Mucosa of descending colon (tissue), 3 donors: ENCODE measurements around the gene RBBP5. TPM values are rescaled to one million over a fixed set of nuclear protein-coding genes. Genes with fewer than 3 reads are reported as not detected.

ENCODE experiments used
- ATAC-seq: fragments of 200-7000 bp; cut with Tn5 transposase; one replicate; pipeline ENCODE4 v1.9.1; 2020; ENCODE audit warnings: mild to moderate bottlenecking, moderate library complexity
- DNase-seq, 3 donors: peaks; one replicate each; pipeline ENCODE4 v3.0.0-alpha.2; 2020
- H3K36me3 ChIP-seq: fragments of 200-600 bp; one replicate; pipeline ENCODE4 v1.8.0; 2021; ENCODE audit warnings: low read depth, mild to moderate bottlenecking
- H3K4me1 ChIP-seq: fragments of 200-600 bp; one replicate; pipeline ENCODE4 v1.8.0; 2021; ENCODE audit warnings: low read depth, mild to moderate bottlenecking
- H3K4me3 ChIP-seq: fragments of 200-600 bp; one replicate; pipeline ENCODE4 v1.8.0; 2021; ENCODE audit warnings: mild to moderate bottlenecking
- H3K9me3 ChIP-seq: fragments of 200-600 bp; one replicate; pipeline ENCODE4 v1.8.0; 2021; ENCODE audit warnings: mild to moderate bottlenecking
- CTCF ChIP-seq: fragments of 200-600 bp; IDR thresholded peaks from one replicate; pipeline ENCODE4 v1.8.0; 2022; ENCODE audit warnings: antibody characterized with exemption, mild to moderate bottlenecking
- intact Hi-C, 2 donors: fragments of 100-400 bp; cut with DNase I in 1 of 2; cut with micrococcal nuclease in 1 of 2; formaldehyde crosslinking; loops; one replicate each; pipeline versions ENCODE4 v1.11.0 to v1.11.1; 2022; cut with DNase I, micrococcal nuclease
- total RNA-seq, 3 donors: library from RNA; stranded (reverse); fragmentation: NEBNext Ultra II Directional in 2 of 3; extraction: Animal tissue kit (Norgen Biotek cat#: 25700) in 2 of 3; gene quantifications; one replicate each; pipeline versions ENCODE4 v1.2.1 to v1.2.4, GENCODE V29; 2021 to 2023
- donor health status: DM: no; HTN: no; CAD: no; lungs with moderate emphysema.
- donor health status: DM: no; HTN: no; CAD: no.
- donor health status: DM: no; HTN: yes; CAD: no.

Gene RBBP5
- total RNA-seq, 3 donors from 2014 or later = 14.7 to 20.5 (median 14.7) TPM

GRCh38 chr1:205041998-205042910, 79.5 kb downstream of the RBBP5 start:
- Histone ChIP-seq H3K4me3 (no peak overlapping the region), H3K9me3 (no peaks in the 10 kb centered on the region)
- DNase-seq = no peak

GRCh38 chr1:205041001-205041715, 80.6 kb downstream of the RBBP5 start:
- Histone ChIP-seq H3K36me3 (no peaks in the 10 kb centered on the region), H3K4me3 (no peak overlapping the region), H3K9me3 (no peaks in the 10 kb centered on the region), H3K4me1 (no peaks in the 10 kb centered on the region)
- ATAC-seq (no peak), DNase-seq (no peak)
- intact Hi-C loops = no loop called here
- TF ChIP-seq CTCF = no peak

More at GRCh38 chr1:205041998-205042910, 79.5 kb downstream of the RBBP5 start:
- no peaks in the 10 kb centered on the region for H3K4me1 ChIP-seq
- TF ChIP-seq CTCF = no peak
- ATAC-seq = no peak
- no peaks in the 10 kb centered on the region for H3K36me3 ChIP-seq
- intact Hi-C loops = no loop called here

- no peak for DNase-seq
- Histone ChIP-seq H3K36me3 (no peaks in the 10 kb centered on the region), H3K4me3 (no peak overlapping the region), H3K4me1 (no peaks in the 10 kb centered on the region), H3K9me3 (no peaks in the 10 kb centered on the region)
- TF ChIP-seq CTCF = no peak
- no peak for ATAC-seq
- intact Hi-C loops = no loop called here
These were observed 83.5 kb downstream of the RBBP5 start for GRCh38 chr1:205038132-205038786.

- no peak for TF ChIP-seq CTCF
- H3K4me1 ChIP-seq = no peaks in the 10 kb centered on the region
- H3K9me3 ChIP-seq = no peaks in the 10 kb centered on the region
- no peak for DNase-seq
- ATAC-seq = no peak
- H3K4me3 ChIP-seq = no peak overlapping the region
- H3K36me3 ChIP-seq = no peaks in the 10 kb centered on the region
- intact Hi-C loops = no loop called here
These were observed 84.2 kb downstream of the RBBP5 start for GRCh38 chr1:205037539-205037938.

Other genes with a start within 250 kb of the RBBP5 start
- gene CNTN2, start 78.8 kb downstream of the RBBP5 start, total RNA-seq = 1 to 10 TPM in 1 of 3 donors, under 1 TPM in 2; 0.43 to 6.8 (median 0.51) TPM
- 1 to 10 TPM; 1.9 to 3.8 (median 2.3) TPM for gene TMEM81, start 37.5 kb downstream of the RBBP5 start, total RNA-seq
- 10 to 100 TPM in 1 of 3 donors, 1 to 10 TPM in 2; 5.3 to 13.9 (median 5.8) TPM for gene DSTYK, start 89.7 kb upstream of the RBBP5 start, total RNA-seq
- 1 to 10 TPM in 1 of 3 donors, under 1 TPM in 2; 0.27 to 5.1 (median 0.29) TPM for gene TMCC2, start 106.0 kb upstream of the RBBP5 start, total RNA-seq
- 10 to 100 TPM; 16.5 to 50.8 (median 29.5) TPM for gene NUAK2, start 199.8 kb upstream of the RBBP5 start, total RNA-seq
- gene KLHDC8A, start 234.9 kb upstream of the RBBP5 start, total RNA-seq = 1 to 10 TPM in 1 of 3 donors, under 1 TPM in 2; 0.17 to 1.8 (median 0.78) TPM